ENCODE results near the gene OR5B17. TPM values are rescaled to one million over a fixed set of nuclear protein-coding genes. Genes with fewer than 3 reads are reported as not detected.
"Not testable (repeated sequence)": the region's sequence is repeated elsewhere in the genome, so short reads cannot be mapped to it uniquely, and the experiment has no call there.

Gene OR5B17
- not detected in 2 replicates for total RNA-seq (2014; rRNA removed; shearing (Covaris generic); ENCODE audit: low replicate concordance)

DNA sequence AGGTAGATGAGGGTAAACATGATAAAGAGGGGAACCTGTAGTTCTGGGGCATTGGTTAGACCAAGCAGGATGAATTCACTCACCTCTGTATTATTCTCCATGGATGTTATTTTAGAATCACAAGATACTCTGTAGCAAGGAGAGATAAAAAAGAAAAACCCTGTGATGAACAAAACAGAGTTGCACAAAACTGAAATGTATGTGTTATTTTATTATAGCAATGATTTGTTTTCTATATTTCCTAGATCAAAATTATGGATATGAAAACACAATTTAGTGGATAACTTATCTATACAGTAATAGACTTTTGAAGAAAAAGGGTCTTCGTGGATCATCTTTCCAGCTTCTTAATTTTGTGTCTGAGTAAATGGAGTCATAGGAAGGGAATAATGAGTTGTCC, at the start of gene OR5B17:
Gene OR5B17, minus strand, starts transcription at position 101 of the 400 bp plus-strand sequence. Its CDS starts 0 bp downstream, at position 101.
- DNase-seq (ENCODE audit: low read depth) = no peak
- in situ Hi-C loops (cut with HindIII; ENCODE audit: low pct_unique_long_range_greater_than_20kb, low sequenced_read_pairs) = no loop called here

GRCh38 chr11:58406774-58407173, 47.9 kb upstream of the OR5B17 start, which contains the start of gene OR5B3:
OR5B3 (minus strand) TSS chr11:58406874; CDS start chr11:58403409, 3,465 bp downstream.
- DNase-seq (ENCODE audit: low read depth) = no peak
- in situ Hi-C loops (cut with HindIII; ENCODE audit: low pct_unique_long_range_greater_than_20kb, low sequenced_read_pairs) = no loop called here

- in situ Hi-C loops (cut with HindIII; ENCODE audit: low pct_unique_long_range_greater_than_20kb, low sequenced_read_pairs); DNase-seq (ENCODE audit: low read depth): not testable (repeated sequence)
These were observed 40.8 kb upstream of the OR5B17 start for GRCh38 chr11:58399622-58400021.

DNA sequence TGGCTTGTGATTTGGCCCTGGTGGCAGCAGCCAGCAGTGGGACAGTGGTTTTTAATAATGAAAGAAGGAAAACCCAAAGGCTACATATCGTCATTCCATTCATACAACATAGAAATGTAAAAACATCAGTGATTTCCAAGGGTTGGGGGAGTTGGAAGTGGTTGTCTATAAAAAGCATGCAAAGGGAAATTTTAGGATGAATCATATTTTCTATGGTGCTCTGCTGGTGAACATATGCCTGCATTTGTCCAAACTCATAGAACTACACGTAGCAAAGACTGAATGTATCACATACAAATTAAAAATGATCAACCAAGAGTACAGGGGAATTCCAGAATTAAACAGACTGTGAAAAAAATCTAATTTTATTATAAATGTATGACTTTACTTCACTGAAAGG, 36.7 kb upstream of the OR5B17 start:
- DNase-seq (ENCODE audit: low read depth) = no peak
- in situ Hi-C loops (cut with HindIII; ENCODE audit: low pct_unique_long_range_greater_than_20kb, low sequenced_read_pairs) = no loop called here

GRCh38 chr11:58394195-58394594, 35.3 kb upstream of the OR5B17 start:
- no peak for DNase-seq (ENCODE audit: low read depth)
- in situ Hi-C loops (cut with HindIII; ENCODE audit: low pct_unique_long_range_greater_than_20kb, low sequenced_read_pairs) = no loop called here

DNA sequence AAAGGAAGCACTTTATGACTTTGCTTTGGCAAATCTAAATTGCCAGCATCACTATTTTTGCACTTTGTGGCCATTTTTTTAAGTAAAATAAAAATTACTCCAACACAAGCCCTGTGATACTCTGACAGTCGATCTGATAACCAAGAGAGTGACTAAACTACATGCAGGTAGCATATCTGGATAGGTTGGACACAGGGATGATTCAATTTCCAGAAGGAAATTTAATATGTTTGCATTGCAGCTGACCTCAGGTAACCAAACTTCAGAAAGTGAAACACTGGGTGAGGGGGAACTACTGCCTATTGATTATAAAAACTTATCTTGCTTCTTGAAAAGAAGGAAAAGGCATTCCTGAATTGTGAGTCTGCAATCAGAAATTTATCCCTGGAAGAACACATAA, 33.9 kb upstream of the OR5B17 start:
- DNase-seq (ENCODE audit: low read depth) = no peak
- in situ Hi-C loops (cut with HindIII; ENCODE audit: low pct_unique_long_range_greater_than_20kb, low sequenced_read_pairs) = no loop called here

DNA sequence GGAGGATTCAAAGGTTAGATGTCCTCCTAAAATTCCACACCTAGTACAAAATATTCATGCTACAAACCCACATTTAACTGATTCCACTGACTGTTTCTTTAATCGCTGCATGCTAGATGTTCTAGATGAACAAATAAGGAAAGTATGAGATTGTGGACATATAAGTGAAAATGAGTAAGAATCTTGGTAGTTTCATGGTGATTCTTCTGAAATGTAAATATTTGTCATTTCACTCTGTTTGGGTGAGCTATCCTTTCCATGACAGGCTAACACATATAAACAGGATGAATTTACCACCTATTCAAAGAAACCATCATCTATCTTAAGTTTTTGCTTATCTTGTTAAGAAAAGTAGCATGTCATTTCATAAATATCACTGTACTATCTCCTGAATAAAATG, 33.0 kb upstream of the OR5B17 start:
- DNase-seq (ENCODE audit: low read depth) = no peak
- in situ Hi-C loops (cut with HindIII; ENCODE audit: low pct_unique_long_range_greater_than_20kb, low sequenced_read_pairs) = no loop called here

- no peak for DNase-seq (ENCODE audit: low read depth)
- in situ Hi-C loops (cut with HindIII; ENCODE audit: low pct_unique_long_range_greater_than_20kb, low sequenced_read_pairs) = no loop called here
These were observed 31.7 kb upstream of the OR5B17 start for GRCh38 chr11:58390551-58391063.

- DNase-seq (ENCODE audit: low read depth) = no peak
- in situ Hi-C loops (cut with HindIII; ENCODE audit: low pct_unique_long_range_greater_than_20kb, low sequenced_read_pairs) = no loop called here
These were observed 4.1 kb downstream of the OR5B17 start for GRCh38 chr11:58354727-58355126.

- DNase-seq (ENCODE audit: low read depth) = no peak
- in situ Hi-C loops (cut with HindIII; ENCODE audit: low pct_unique_long_range_greater_than_20kb, low sequenced_read_pairs) = no loop called here
These were observed 13.7 kb downstream of the OR5B17 start for GRCh38 chr11:58345204-58345603.

GRCh38 chr11:58334708-58335107, 24.2 kb downstream of the OR5B17 start:
- in situ Hi-C loops (cut with HindIII; ENCODE audit: low pct_unique_long_range_greater_than_20kb, low sequenced_read_pairs) = no loop called here
- DNase-seq (ENCODE audit: low read depth) = peak; percentile 43

GRCh38 chr11:58330861-58331260, 28.0 kb downstream of the OR5B17 start:
- in situ Hi-C loops (cut with HindIII; ENCODE audit: low pct_unique_long_range_greater_than_20kb, low sequenced_read_pairs) = no loop called here
- DNase-seq (ENCODE audit: low read depth) = no peak

DNA sequence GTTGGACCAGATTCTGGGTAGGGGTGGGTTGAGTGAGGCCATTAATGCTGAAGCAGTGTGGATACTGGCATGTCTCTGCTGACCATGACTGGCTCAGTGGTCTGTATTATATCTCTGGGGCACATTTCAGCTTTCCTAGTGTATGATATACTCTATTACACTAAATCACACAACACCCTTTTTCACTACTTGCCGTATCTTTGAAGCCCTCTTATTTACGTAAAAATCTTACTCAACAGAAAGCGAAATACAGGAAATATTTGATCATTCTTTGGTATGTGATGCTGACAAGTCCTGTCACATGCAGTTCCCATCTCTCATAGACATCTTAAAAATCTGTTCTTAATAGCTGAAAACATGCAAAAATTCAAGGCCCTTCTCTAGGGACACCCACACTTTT, 40.3 kb downstream of the OR5B17 start:
- in situ Hi-C loops (cut with HindIII; ENCODE audit: low pct_unique_long_range_greater_than_20kb, low sequenced_read_pairs) = no loop called here
- DNase-seq (ENCODE audit: low read depth) = no peak

GRCh38 chr11:58316142-58316541, 42.7 kb downstream of the OR5B17 start:
- in situ Hi-C loops (cut with HindIII; ENCODE audit: low pct_unique_long_range_greater_than_20kb, low sequenced_read_pairs) = no loop called here
- no peak for DNase-seq (ENCODE audit: low read depth)

Other genes with a start within 250 kb of the OR5B17 start
- gene OR9I1, start 233.5 kb downstream of the OR5B17 start, total RNA-seq (2014; rRNA removed; shearing (Covaris generic); ENCODE audit: low replicate concordance) = not detected in 2 replicates
- gene OR9Q2, start 170.0 kb downstream of the OR5B17 start, total RNA-seq (2014; rRNA removed; shearing (Covaris generic); ENCODE audit: low replicate concordance) = not detected in 2 replicates
- not detected in 2 replicates for gene OR1S2, start 154.9 kb downstream of the OR5B17 start, total RNA-seq (2014; rRNA removed; shearing (Covaris generic); ENCODE audit: low replicate concordance)
- not detected in 2 replicates for gene OR1S1, start 146.3 kb downstream of the OR5B17 start, total RNA-seq (2014; rRNA removed; shearing (Covaris generic); ENCODE audit: low replicate concordance)
- not detected in 2 replicates for gene OR10Q1, start 130.2 kb downstream of the OR5B17 start, total RNA-seq (2014; rRNA removed; shearing (Covaris generic); ENCODE audit: low replicate concordance)
- not detected in 2 replicates for gene OR10W1, start 90.8 kb downstream of the OR5B17 start, total RNA-seq (2014; rRNA removed; shearing (Covaris generic); ENCODE audit: low replicate concordance)
- not detected in 2 replicates for gene OR5B3, start 47.8 kb upstream of the OR5B17 start, total RNA-seq (2014; rRNA removed; shearing (Covaris generic); ENCODE audit: low replicate concordance)
- gene OR5B2, start 69.1 kb upstream of the OR5B17 start, total RNA-seq (2014; rRNA removed; shearing (Covaris generic); ENCODE audit: low replicate concordance) = not detected in 2 replicates
- gene OR5B12, start 83.2 kb upstream of the OR5B17 start, total RNA-seq (2014; rRNA removed; shearing (Covaris generic); ENCODE audit: low replicate concordance) = not detected in 2 replicates
- gene OR5B21, start 149.0 kb upstream of the OR5B17 start, total RNA-seq (2014; rRNA removed; shearing (Covaris generic); ENCODE audit: low replicate concordance) = not detected in 2 replicates
- 0.46 and 0.54 TPM in 2 replicates for gene LPXN, start 216.8 kb upstream of the OR5B17 start, total RNA-seq (2014; rRNA removed; shearing (Covaris generic); ENCODE audit: low replicate concordance)
- gene ZFP91, start 220.0 kb upstream of the OR5B17 start, total RNA-seq (2014; rRNA removed; shearing (Covaris generic); ENCODE audit: low replicate concordance) = 26.6 and 26.8 TPM in 2 replicates